ENCODE measurements around the gene ALPG.
"Not testable (repeated sequence)": the region's sequence is repeated elsewhere in the genome, so short reads cannot be mapped to it uniquely, and the experiment has no call there.

Gene ALPG

DNA sequence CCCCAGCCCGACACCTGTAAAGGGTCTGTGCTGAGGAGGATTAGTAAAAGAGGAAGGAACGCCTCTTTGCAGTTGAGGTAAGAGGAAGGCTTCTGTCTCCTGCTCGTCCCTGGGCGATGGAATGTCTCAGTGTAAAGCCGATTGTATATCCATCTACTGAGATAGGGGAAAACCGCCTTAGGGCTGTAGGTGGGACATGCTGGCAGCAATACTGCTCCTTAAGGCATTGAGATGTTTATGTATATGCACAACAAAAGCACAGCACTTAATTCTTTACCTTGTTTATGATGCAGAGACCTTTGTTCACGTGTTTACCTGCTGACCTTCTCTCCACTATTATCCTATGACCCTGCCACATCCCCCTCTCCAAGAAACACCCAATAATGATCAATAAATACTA is 16.8 kb downstream of the ALPG start:
- H3K27ac ChIP-seq (replicated peaks; ENCODE audit: low read length); H3K79me1 ChIP-seq (ENCODE audit: low read depth, low read length); H3K4me1 ChIP-seq (ENCODE audit: control insufficient read depth in 2 of 2, insufficient read depth in 1 of 2, low read depth in 1 of 2, low read length in 2 of 2); H3K4ac ChIP-seq (ENCODE audit: low read length); H3K4me2 ChIP-seq (ENCODE audit: insufficient read depth, low read length, poor library complexity, severe bottlenecking); H3K23ac ChIP-seq (ENCODE audit: low read depth, low read length, poor library complexity); DNase-seq (ENCODE audit: low spot score); H3K36me3 ChIP-seq (replicated peaks in 1 of 2; ENCODE audit: control insufficient read depth in 2 of 2, insufficient read depth in 2 of 2, low read length in 2 of 2); H2BK120ac ChIP-seq (ENCODE audit: low read depth, low read length); H2AFZ ChIP-seq (ENCODE audit: low read length); H2BK12ac ChIP-seq (ENCODE audit: low read length); H2BK15ac ChIP-seq (ENCODE audit: low read length); H3K14ac ChIP-seq (ENCODE audit: low read length); H2AK5ac ChIP-seq (ENCODE audit: low read depth, low read length); H4K91ac ChIP-seq (ENCODE audit: low read depth, low read length, poor library complexity); H4K8ac ChIP-seq (ENCODE audit: low read depth, low read length); H3K4me3 ChIP-seq (ENCODE audit: low read length in 2 of 2); H2BK5ac ChIP-seq (ENCODE audit: low read length); H3K9ac ChIP-seq (ENCODE audit: low read depth, low read length, poor library complexity); H3K18ac ChIP-seq (ENCODE audit: low read length): not testable (repeated sequence)
- peaks cover 18 to 20% of the 10 kb centered on the region in 2 donors for H3K9me3 ChIP-seq (replicated peaks in 1 of 2; ENCODE audit: control insufficient read depth in 2 of 2, insufficient read depth in 1 of 2, low read depth in 1 of 2, low read length in 2 of 2)
- H3K27me3 ChIP-seq (ENCODE audit: control insufficient read depth in 3 of 3, insufficient read depth in 3 of 3, low read depth in 1 of 3, low read length in 3 of 3) = peaks cover 36 to 80% (median 49%) of the 10 kb centered on the region in 3 experiments
- no CpG with 5 or more reads among the region's 7 CpGs for WGBS, 2 donors (ENCODE audit: extremely low coverage in 2 of 2, insufficient read length in 2 of 2, insufficient replicate concordance in 1 of 2)

DNA sequence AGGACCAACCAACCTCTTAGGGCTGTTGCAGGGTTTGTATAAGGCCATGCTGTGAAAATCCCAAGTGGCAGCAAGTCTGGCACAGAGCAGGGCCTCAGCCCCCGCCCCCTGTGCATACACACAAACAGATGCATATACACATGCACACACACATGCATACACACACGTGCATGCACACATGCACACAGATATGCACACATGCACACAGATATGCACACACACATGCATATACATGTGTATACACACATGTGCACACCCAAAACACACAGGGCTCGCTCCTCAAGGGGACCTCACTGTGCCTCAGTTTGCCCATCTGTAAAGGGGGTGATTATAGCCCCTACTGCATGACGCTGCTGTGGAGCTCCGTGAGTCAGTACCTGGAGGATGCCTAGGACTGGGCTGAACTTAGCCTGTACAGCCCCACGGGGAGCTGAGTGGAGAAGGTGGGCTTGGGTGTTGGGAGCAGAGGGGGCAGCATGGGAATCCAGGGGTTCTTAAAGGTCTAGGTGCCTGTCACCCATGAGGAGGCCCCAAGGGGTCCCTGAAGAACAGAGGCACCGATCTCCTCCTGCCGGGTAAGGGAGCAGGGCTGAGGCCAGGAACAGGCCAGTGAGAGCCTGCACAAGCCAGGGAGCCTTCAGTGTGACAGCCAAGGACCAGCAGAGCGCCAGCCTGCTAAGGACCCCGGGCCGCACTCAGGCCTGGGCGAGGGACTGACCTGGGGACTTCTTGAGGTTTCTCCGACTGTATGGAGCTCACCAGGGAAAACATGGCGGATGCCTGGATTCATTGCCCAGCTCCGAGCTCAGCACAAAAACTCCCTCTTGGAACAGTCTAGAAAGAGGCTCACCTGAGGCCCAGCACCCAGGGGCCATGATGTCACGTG is 25.3 kb downstream of the ALPG start:
- Histone ChIP-seq H2AK5ac (ENCODE audit: low read depth, low read length) (no peak overlapping the region), H4K8ac (ENCODE audit: low read depth, low read length) (no peak overlapping the region), H3K9ac (ENCODE audit: low read depth, low read length, poor library complexity) (peak overlapping the region; percentile 72), H3K23ac (ENCODE audit: low read depth, low read length, poor library complexity) (peak overlapping the region; percentile 60), H2BK5ac (ENCODE audit: low read length) (no peak overlapping the region), H3K4ac (ENCODE audit: low read length) (no peak overlapping the region), H3K14ac (ENCODE audit: low read length) (peak overlapping the region; percentile 47), H3K18ac (ENCODE audit: low read length) (no peak overlapping the region), H3K4me3 (ENCODE audit: low read length in 2 of 2) (peak overlapping the region in 1 of 2 donors; percentile 5), H2BK120ac (ENCODE audit: low read depth, low read length) (no peak overlapping the region), H3K4me1 (ENCODE audit: control insufficient read depth in 2 of 2, insufficient read depth in 1 of 2, low read depth in 1 of 2, low read length in 2 of 2) (no peaks in the 10 kb centered on the region), H3K9me3 (replicated peaks in 1 of 2; ENCODE audit: control insufficient read depth in 2 of 2, insufficient read depth in 1 of 2, low read depth in 1 of 2, low read length in 2 of 2) (no peaks in the 10 kb centered on the region), H3K79me1 (ENCODE audit: low read depth, low read length) (no peaks in the 10 kb centered on the region), H3K27ac (replicated peaks; ENCODE audit: low read length) (no peak overlapping the region), H2BK15ac (ENCODE audit: low read length) (no peak overlapping the region), H2BK12ac (ENCODE audit: low read length) (no peak overlapping the region), H3K36me3 (replicated peaks in 1 of 2; ENCODE audit: control insufficient read depth in 2 of 2, insufficient read depth in 2 of 2, low read length in 2 of 2) (no peaks in the 10 kb centered on the region), H2AFZ (ENCODE audit: low read length) (no peak overlapping the region), H3K4me2 (ENCODE audit: insufficient read depth, low read length, poor library complexity, severe bottlenecking) (no peak overlapping the region), H4K91ac (ENCODE audit: low read depth, low read length, poor library complexity) (no peak overlapping the region), H3K27me3 (ENCODE audit: control insufficient read depth in 3 of 3, insufficient read depth in 3 of 3, low read depth in 1 of 3, low read length in 3 of 3) (peaks cover 0 to 20% (median 0%) of the 10 kb centered on the region in 3 experiments)
- DNase-seq (ENCODE audit: low spot score) = no peak
- WGBS, 2 donors (ENCODE audit: extremely low coverage in 2 of 2, insufficient read length in 2 of 2, insufficient replicate concordance in 1 of 2) = no CpG with 5 or more reads among the region's 16 CpGs

DNA sequence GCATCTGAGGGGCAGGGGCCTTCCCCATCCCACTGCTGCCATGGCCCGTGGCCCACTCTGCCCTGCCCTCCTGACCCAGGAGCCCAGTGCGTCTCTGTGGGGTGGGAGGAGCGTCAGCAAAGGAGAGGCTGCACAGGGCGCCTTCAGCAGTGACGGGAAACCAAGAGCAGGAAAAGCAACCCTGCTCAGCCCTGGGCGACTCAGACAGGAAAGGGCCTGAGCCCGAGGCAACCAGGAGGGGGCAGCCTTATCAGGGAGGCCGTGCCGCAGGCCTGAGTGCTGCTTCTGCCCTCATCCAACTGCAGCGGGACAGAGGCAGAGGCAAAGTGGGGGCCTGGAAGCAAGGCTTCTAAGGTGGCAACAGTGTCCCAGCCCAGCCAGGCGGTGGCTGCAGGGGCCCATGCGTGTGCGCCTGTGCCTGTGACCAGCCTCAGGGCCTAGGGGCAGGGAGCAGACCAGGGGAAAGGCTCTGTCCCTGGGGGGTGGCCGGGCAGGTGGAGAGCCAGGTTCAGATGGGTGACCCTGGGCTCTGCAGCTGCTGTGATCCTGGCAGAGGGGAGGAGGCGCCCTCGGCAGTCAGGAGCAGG is 26.0 kb downstream of the ALPG start:
- peak overlapping the region; percentile 89 for H3K18ac ChIP-seq (ENCODE audit: low read length)
- no peak overlapping the region for H2BK5ac ChIP-seq (ENCODE audit: low read length)
- H3K9me3 ChIP-seq (replicated peaks in 1 of 2; ENCODE audit: control insufficient read depth in 2 of 2, insufficient read depth in 1 of 2, low read depth in 1 of 2, low read length in 2 of 2) = no peaks in the 10 kb centered on the region
- peak overlapping the region; percentile 72 for H3K9ac ChIP-seq (ENCODE audit: low read depth, low read length, poor library complexity)
- no peak overlapping the region for H3K4me3 ChIP-seq (ENCODE audit: low read length in 2 of 2)
- H3K4me1 ChIP-seq (ENCODE audit: control insufficient read depth in 2 of 2, insufficient read depth in 1 of 2, low read depth in 1 of 2, low read length in 2 of 2) = no peaks in the 10 kb centered on the region
- no peak overlapping the region for H3K4ac ChIP-seq (ENCODE audit: low read length)
- H2BK15ac ChIP-seq (ENCODE audit: low read length) = no peak overlapping the region
- peaks cover 0 to 23% (median 0%) of the 10 kb centered on the region in 3 experiments for H3K27me3 ChIP-seq (ENCODE audit: control insufficient read depth in 3 of 3, insufficient read depth in 3 of 3, low read depth in 1 of 3, low read length in 3 of 3)
- no peaks in the 10 kb centered on the region for H3K36me3 ChIP-seq (replicated peaks in 1 of 2; ENCODE audit: control insufficient read depth in 2 of 2, insufficient read depth in 2 of 2, low read length in 2 of 2)
- H4K8ac ChIP-seq (ENCODE audit: low read depth, low read length) = no peak overlapping the region
- peak overlapping the region; percentile 84 for H2BK12ac ChIP-seq (ENCODE audit: low read length)
- H3K23ac ChIP-seq (ENCODE audit: low read depth, low read length, poor library complexity) = peak overlapping the region; percentile 10
- H4K91ac ChIP-seq (ENCODE audit: low read depth, low read length, poor library complexity) = no peak overlapping the region
- WGBS, 2 donors (ENCODE audit: extremely low coverage in 2 of 2, insufficient read length in 2 of 2, insufficient replicate concordance in 1 of 2) = no CpG with 5 or more reads among the region's 16 CpGs
- peak overlapping the region; percentile 47 for H3K14ac ChIP-seq (ENCODE audit: low read length)
- H2BK120ac ChIP-seq (ENCODE audit: low read depth, low read length) = peak overlapping the region; percentile 72
- no peak overlapping the region for H3K4me2 ChIP-seq (ENCODE audit: insufficient read depth, low read length, poor library complexity, severe bottlenecking)
- no peak overlapping the region for H2AFZ ChIP-seq (ENCODE audit: low read length)
- DNase-seq (ENCODE audit: low spot score) = no peak
- peak overlapping the region; percentile 90 for H2AK5ac ChIP-seq (ENCODE audit: low read depth, low read length)
- no peak overlapping the region for H3K27ac ChIP-seq (replicated peaks; ENCODE audit: low read length)
- H3K79me1 ChIP-seq (ENCODE audit: low read depth, low read length) = no peaks in the 10 kb centered on the region

DNA sequence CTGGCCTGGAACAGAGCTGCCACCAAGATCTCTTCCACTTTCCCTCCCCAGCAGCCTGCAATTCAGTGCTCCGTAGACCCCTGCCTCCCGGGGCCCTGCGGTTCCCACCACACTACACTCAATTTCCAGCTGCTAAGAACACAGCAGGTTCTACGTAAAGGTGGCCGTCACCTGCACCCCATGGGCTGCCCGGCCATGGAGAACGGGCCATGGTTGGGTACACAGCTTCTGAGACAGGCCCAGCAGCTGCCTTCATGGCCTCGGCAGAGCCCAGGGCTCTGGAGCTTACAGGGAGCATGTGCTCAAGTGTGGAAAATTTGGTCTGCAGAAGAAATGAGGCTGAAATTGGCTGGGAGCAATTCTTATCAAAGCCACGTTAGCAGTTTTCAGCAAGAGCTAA is 27.0 kb downstream of the ALPG start:
- H2AK5ac ChIP-seq (ENCODE audit: low read depth, low read length); H3K18ac ChIP-seq (ENCODE audit: low read length); H3K9ac ChIP-seq (ENCODE audit: low read depth, low read length, poor library complexity); H3K4me1 ChIP-seq (ENCODE audit: control insufficient read depth in 2 of 2, insufficient read depth in 1 of 2, low read depth in 1 of 2, low read length in 2 of 2); H3K9me3 ChIP-seq (replicated peaks in 1 of 2; ENCODE audit: control insufficient read depth in 2 of 2, insufficient read depth in 1 of 2, low read depth in 1 of 2, low read length in 2 of 2); H2BK120ac ChIP-seq (ENCODE audit: low read depth, low read length); H4K8ac ChIP-seq (ENCODE audit: low read depth, low read length); H3K27ac ChIP-seq (replicated peaks; ENCODE audit: low read length); H3K4me2 ChIP-seq (ENCODE audit: insufficient read depth, low read length, poor library complexity, severe bottlenecking); H2AFZ ChIP-seq (ENCODE audit: low read length); H3K23ac ChIP-seq (ENCODE audit: low read depth, low read length, poor library complexity); H4K91ac ChIP-seq (ENCODE audit: low read depth, low read length, poor library complexity); H3K36me3 ChIP-seq (replicated peaks in 1 of 2; ENCODE audit: control insufficient read depth in 2 of 2, insufficient read depth in 2 of 2, low read length in 2 of 2); H2BK5ac ChIP-seq (ENCODE audit: low read length); H2BK15ac ChIP-seq (ENCODE audit: low read length); H2BK12ac ChIP-seq (ENCODE audit: low read length); H3K4me3 ChIP-seq (ENCODE audit: low read length in 2 of 2); DNase-seq (ENCODE audit: low spot score); H3K79me1 ChIP-seq (ENCODE audit: low read depth, low read length); H3K14ac ChIP-seq (ENCODE audit: low read length); H3K4ac ChIP-seq (ENCODE audit: low read length): not testable (repeated sequence)
- peaks cover 0 to 27% (median 2%) of the 10 kb centered on the region in 3 experiments for H3K27me3 ChIP-seq (ENCODE audit: control insufficient read depth in 3 of 3, insufficient read depth in 3 of 3, low read depth in 1 of 3, low read length in 3 of 3)
- no CpG with 5 or more reads among the region's 9 CpGs for WGBS, 2 donors (ENCODE audit: extremely low coverage in 2 of 2, insufficient read length in 2 of 2, insufficient replicate concordance in 1 of 2)

All from neuronal stem cell (in vitro differentiated cells).